NB4 (cell line): ENCODE measurements around the gene KIF3A.
A peak's percentile ranks its signal among the peaks of the same experiment; 100 is the strongest.

ENCODE experiments used
- DNase-seq: peaks from one replicate; pipeline ENCODE4 v3.0.0; 2010; ENCODE audit warnings: low read depth
- H3K4me3 ChIP-seq: one replicate; pipeline ENCODE4 v1.5.1; 2011; ENCODE audit warnings: mild to moderate bottlenecking, low read depth, low read length, moderate library complexity
- MYC ChIP-seq: IDR thresholded peaks from 2 replicates; pipeline ENCODE4 v1.6.1; 2011; ENCODE audit warnings: low read depth, low read length
- POLR2A ChIP-seq: IDR thresholded peaks from 2 replicates; pipeline ENCODE4 v1.6.1; 2011; ENCODE audit warnings: mild to moderate bottlenecking; ENCODE audit not compliant: insufficient read length; ENCODE audit errors: extremely low read depth
- TF ChIP-seq, protein P1 (sequence below): IDR thresholded peaks from 2 replicates; pipeline ENCODE4 v1.6.1; 2011; ENCODE audit warnings: low read depth, low read length
- TF ChIP-seq, protein P2 (sequence below): IDR thresholded peaks from one replicate; pipeline ENCODE4 v1.5.1; 2012; ENCODE audit warnings: low read depth, low read length

Gene KIF3A

DNA sequence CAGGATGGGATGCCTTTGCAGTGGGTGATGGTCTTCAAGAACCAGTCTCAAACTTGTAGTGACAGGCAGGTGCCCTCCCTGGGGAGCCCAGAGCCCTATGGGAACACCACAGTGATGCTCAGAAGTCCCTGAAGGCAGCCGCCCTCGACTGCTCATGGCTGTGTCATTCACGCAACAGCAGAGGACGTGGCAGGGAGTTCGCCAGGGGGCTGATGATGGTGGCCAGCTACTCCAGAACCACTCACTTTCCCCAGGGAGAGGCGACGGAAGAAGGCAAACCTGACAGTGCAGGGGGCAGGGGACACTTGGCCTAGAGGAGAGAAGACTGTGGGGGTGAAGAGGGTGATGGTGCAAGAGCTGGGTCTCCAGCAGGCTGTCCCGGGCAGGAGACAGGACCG, 75.3 kb downstream of the KIF3A start:
- no peak overlapping the region for H3K4me3 ChIP-seq
- peak; percentile 25 for DNase-seq
- TF ChIP-seq, protein P1, sequence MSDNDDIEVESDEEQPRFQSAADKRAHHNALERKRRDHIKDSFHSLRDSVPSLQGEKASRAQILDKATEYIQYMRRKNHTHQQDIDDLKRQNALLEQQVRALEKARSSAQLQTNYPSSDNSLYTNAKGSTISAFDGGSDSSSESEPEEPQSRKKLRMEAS: no peak
- no peak for TF ChIP-seq POLR2A
- TF ChIP-seq, protein P2, sequence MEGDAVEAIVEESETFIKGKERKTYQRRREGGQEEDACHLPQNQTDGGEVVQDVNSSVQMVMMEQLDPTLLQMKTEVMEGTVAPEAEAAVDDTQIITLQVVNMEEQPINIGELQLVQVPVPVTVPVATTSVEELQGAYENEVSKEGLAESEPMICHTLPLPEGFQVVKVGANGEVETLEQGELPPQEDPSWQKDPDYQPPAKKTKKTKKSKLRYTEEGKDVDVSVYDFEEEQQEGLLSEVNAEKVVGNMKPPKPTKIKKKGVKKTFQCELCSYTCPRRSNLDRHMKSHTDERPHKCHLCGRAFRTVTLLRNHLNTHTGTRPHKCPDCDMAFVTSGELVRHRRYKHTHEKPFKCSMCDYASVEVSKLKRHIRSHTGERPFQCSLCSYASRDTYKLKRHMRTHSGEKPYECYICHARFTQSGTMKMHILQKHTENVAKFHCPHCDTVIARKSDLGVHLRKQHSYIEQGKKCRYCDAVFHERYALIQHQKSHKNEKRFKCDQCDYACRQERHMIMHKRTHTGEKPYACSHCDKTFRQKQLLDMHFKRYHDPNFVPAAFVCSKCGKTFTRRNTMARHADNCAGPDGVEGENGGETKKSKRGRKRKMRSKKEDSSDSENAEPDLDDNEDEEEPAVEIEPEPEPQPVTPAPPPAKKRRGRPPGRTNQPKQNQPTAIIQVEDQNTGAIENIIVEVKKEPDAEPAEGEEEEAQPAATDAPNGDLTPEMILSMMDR: no peak
- TF ChIP-seq MYC: no peak

DNA sequence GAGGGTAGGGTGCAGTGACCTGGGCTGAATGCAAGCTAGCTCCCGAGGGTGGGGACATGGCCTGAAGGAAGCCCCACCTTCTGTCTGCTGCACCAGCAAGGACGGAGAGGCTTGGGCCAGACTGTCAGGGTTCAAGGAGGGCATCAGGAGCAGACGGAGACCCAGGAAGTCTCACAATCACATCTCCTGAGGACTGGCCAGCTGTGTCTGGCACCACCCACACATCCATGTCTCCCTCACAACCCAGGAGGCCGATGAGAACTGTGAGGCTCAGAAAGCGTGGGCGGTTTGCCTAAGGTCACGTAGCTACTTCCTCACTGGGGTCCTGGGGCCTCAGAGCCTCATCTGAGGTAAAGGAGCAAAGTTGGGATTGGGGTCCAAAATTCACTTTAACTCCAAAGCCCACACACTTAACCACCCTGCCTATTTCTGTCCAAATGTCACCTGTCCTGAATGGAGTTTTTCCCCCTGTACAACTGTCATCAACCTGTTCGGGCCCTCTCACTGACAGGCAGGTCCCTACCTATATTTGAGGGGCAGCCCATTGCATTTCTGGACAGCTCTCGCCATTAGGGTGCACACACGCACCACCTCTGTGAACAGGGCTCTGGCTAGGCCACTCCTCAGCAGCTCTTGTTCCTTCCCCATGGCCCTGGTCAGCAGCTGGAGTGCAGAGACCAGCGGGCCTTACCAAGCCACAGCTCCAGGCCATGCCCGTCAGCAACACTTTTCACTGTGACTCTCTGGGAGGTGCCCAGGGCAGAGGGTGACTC, 75.9 kb downstream of the KIF3A start:
- DNase-seq: peak; percentile 80
- H3K4me3 ChIP-seq: no peak overlapping the region
- TF ChIP-seq, protein P2: no peak
- TF ChIP-seq MYC: 0 out of 2 replicates have a peak, but pooled peaks have one; percentile 59
- TF ChIP-seq, protein P1: 0 out of 2 replicates have a peak, but pooled peaks have one; percentile 5
- no peak for TF ChIP-seq POLR2A

DNA sequence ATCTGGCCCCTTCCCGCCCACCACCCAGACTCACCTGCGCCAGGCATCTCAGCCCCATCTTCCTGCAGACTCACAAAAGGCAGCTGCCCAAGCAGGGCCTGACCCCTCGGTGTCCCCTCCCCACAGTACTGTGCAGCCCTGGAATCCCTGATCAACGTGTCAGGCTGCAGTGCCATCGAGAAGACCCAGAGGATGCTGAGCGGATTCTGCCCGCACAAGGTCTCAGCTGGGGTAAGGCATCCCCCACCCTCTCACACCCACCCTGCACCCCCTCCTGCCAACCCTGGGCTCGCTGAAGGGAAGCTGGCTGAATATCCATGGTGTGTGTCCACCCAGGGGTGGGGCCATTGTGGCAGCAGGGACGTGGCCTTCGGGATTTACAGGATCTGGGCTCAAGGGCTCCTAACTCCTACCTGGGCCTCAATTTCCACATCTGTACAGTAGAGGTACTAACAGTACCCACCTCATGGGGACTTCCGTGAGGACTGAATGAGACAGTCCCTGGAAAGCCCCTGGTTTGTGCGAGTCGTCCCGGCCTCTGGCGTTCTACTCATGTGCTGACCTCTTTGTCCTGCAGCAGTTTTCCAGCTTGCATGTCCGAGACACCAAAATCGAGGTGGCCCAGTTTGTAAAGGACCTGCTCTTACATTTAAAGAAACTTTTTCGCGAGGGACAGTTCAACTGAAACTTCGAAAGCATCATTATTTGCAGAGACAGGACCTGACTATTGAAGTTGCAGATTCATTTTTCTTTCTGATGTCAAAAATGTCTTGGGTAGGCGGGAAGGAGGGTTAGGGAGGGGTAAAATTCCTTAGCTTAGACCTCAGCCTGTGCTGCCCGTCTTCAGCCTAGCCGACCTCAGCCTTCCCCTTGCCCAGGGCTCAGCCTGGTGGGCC, 77.5 kb downstream of the KIF3A start:
- DNase-seq: no peak
- TF ChIP-seq, protein P2: no peak
- TF ChIP-seq MYC (no peak), POLR2A (no peak)
- TF ChIP-seq, protein P1: no peak
- H3K4me3 ChIP-seq: no peak overlapping the region

DNA sequence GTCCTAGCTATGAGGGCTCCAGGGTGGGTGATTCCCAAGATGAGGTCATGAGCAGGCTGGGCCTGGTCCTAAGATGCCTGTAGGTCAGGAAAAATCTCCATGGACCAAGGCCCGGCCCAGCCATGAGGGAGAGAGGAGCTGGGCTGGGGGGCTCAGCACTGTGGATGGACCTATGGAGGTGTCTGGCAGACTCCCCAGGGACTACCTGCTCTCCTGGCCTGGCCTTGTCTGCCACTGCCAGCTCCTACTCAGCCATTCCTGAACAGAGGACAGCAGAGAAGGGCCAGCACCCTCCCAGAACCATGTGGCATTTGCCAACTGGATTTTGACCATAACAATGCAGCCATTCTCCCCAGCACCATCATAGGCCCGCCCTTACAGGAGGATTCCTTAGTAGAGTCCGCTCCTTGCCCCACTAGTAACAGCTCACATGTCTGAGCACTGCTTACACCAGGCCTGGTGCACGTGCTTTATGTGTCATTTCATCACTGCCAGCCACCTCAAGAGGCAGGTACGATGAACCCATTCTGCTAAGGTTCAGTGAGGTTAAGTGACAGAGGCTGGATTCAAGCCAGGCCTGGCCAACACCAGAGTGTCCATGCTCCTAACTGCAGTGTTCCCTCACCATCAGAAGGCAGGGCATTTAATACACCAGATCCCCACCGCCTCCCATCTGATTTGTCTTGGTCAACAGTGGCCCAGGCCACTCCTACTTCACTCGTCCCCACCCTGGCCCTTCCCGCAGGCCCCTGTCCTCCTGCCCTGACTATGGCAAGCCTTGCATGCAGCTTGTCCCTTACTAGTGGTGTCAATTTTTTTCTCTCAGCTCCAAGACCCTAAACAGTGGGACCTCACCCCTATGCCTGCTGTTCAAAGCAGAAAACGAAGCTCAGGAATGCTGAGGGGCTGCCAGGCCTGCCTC, 78.7 kb downstream of the KIF3A start:
- DNase-seq: no peak
- no peak overlapping the region for H3K4me3 ChIP-seq
- TF ChIP-seq, protein P1: no peak
- TF ChIP-seq MYC: no peak
- TF ChIP-seq, protein P2: no peak

DNA sequence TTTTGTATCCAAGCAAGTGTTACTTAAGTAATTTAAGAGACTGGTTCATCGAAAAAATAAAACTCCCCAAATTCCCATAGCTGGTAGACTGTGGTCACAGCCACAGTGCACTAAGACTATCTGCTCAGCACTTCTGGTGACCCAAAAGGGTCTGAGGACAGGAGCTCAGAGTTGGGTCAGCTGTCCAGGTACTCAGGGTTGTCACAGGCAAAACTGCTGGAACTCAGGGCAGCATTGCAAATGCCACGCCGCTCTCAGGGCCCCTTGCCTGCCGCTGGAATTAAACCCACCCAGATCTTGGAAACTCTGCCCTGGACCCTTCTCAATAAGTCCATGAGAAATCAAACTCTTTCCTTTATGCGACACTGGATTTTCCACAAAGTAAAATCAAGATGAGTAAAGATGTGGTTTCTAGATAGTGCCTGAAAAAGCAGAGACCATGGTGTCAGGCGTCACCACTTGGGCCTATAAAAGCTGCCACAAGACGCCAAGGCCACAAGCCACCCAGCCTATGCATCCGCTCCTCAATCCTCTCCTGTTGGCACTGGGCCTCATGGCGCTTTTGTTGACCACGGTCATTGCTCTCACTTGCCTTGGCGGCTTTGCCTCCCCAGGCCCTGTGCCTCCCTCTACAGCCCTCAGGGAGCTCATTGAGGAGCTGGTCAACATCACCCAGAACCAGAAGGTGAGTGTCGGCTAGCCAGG, 79.5 kb downstream of the KIF3A start, which contains the start of gene IL13:
Gene IL13, plus strand, starts transcription at position 498 of the 705 bp plus-strand sequence. Its CDS starts 14 bp downstream, at position 512.
- TF ChIP-seq, protein P1: no peak
- no peak for TF ChIP-seq POLR2A
- TF ChIP-seq, protein P2: no peak
- no peak for TF ChIP-seq MYC
- H3K4me3 ChIP-seq: no peak within 1 kb of the TSS
- DNase-seq: peak; percentile 19
